ENCODE measurements around the gene XXYLT1. TPM values are rescaled to one million over a fixed set of nuclear protein-coding genes. Genes with fewer than 3 reads are reported as not detected.

XXYLT1 gene
- total RNA-seq, 4 donors from 2014 or later, result 9.7 to 30.1 (median 17.7) TPM

DNA sequence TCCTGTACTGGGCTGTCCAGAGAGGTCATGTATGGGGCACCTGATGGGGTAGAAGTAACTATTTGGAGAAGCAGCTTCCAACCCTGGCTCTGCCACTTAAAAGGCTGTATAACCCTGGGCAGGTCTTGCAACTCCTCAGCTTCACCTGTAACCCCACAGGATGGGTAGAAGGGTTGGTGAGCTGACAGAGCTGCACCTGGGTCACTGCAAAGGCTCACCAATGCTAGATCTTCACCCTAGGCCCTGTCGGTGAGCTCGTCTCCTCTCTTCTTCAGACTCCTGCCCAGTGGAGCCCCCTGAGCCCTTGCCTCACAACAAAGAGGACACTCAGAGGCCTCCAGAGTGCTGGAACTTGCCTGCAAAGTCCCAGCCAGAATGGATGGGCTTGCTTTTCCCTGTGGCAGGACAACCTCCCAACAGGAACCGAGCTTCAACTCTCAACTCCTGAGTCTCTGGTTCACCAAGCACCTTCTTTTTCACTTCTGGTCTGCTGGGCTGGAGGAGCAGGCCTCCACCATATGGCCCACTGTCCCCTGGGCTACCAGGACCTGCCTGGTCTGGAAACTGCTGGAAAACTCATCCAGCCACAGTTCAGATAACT, 45.9 kb downstream of the XXYLT1 start:
- peak in 1 of 2 donors; percentile 77 for DNase-seq (ENCODE audit: low spot score in 2 of 2)
- intact Hi-C loops (cut with DNase I; ENCODE audit: low total_unique reads), result no loop called here
- TF ChIP-seq, protein P1, sequence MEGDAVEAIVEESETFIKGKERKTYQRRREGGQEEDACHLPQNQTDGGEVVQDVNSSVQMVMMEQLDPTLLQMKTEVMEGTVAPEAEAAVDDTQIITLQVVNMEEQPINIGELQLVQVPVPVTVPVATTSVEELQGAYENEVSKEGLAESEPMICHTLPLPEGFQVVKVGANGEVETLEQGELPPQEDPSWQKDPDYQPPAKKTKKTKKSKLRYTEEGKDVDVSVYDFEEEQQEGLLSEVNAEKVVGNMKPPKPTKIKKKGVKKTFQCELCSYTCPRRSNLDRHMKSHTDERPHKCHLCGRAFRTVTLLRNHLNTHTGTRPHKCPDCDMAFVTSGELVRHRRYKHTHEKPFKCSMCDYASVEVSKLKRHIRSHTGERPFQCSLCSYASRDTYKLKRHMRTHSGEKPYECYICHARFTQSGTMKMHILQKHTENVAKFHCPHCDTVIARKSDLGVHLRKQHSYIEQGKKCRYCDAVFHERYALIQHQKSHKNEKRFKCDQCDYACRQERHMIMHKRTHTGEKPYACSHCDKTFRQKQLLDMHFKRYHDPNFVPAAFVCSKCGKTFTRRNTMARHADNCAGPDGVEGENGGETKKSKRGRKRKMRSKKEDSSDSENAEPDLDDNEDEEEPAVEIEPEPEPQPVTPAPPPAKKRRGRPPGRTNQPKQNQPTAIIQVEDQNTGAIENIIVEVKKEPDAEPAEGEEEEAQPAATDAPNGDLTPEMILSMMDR (IDR thresholded peaks at IDR 0.05), result no peak
- no peak for TF ChIP-seq POLR2A (IDR thresholded peaks at IDR 0.05)
- WGBS, 2 donors, result 98 to 100% methylated on average over 3 of the region's 3 CpGs
- no peak overlapping the region for H3K4me3 ChIP-seq (ENCODE audit: low read depth, poor library complexity, severe bottlenecking)

DNA sequence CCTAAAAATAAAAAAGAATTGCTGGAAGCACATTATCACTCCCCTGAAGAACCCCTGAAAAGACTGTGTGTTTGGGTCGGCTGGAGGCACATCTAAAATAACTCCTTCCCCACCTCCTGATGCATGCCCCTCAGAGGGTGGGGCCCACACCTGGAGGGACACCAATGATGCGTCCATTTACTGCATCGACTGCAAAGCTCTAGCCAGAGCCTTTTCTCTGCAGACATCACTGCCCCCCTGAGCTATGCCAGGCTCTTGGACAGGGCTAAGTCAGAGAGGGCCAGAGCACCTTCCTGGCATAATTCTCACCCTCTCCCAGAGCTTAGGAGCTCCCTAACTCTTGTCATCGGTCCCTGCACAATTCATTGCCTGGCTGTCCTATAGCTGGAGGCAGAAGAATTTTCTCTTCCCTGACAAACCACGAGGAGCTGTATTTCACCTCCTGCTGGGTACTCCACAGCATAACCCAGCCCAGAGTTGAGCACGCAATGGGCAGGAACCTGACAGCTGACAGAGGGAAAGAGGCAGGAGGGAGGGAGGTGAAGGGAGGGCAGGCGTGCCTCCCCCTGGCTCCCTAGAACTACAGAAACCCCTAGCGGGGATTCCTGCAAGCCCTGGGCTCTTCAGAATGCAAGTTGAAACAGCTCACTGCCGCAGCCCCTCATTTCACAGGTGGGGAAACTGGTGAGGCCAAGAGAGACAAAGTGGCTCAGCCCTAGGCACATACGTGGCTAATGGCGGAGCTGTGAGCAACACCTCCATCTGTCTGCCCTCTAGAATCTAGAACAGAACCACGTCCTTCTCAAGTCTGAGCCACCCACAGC, 46.6 kb downstream of the XXYLT1 start:
- intact Hi-C loops (cut with DNase I; ENCODE audit: low total_unique reads), result no loop called here
- DNase-seq (ENCODE audit: low spot score in 2 of 2), result peak in 1 of 2 donors; percentile 78
- no peak overlapping the region for H3K4me3 ChIP-seq (ENCODE audit: low read depth, poor library complexity, severe bottlenecking)
- WGBS, 2 donors, result 81 to 87% methylated on average over 12 of the region's 12 CpGs
- TF ChIP-seq POLR2A (IDR thresholded peaks at IDR 0.05), result no peak
- TF ChIP-seq, protein P1 (IDR thresholded peaks at IDR 0.05), result no peak

DNA sequence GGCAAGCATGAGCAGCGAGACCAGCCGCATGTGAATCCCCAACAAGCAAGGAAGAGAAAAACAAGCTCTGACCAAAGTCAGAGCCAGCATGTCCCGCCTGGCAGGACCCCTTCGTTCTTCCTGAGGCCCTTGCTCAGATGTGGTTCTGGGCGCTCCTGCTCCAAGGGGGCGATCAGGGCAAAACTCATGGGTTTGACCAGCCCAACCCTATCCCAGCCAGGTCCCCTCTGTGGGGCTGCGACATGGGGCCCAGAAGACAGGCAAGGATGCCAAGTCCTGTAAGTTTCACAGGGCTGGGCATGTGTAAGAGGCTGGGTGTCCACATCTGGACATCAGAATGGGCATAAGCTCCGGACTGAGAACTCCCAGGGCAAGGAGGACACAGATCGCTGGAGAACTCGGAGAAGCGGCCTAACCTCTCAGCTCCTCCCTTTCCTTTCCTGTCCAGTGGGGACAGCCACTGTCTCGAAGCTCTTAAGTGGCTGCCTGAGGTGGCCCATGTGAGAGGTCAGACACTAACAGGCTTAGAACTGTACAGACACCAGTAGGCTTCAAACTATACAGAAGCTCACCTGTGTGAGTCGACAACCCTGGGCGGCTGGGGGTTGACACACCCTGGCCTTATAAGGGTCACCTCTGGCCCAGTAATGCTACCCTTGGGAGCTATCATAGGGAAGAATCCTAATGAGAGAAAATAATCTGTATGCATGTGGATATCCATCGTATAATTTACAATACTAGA, 48.9 kb downstream of the XXYLT1 start:
- DNase-seq (ENCODE audit: low spot score in 2 of 2), result peak in 1 of 2 donors; percentile 76
- 76 to 90% methylated on average over 15 of the region's 15 CpGs for WGBS, 2 donors
- TF ChIP-seq, protein P1 (IDR thresholded peaks at IDR 0.05), result no peak
- no peak for TF ChIP-seq POLR2A (IDR thresholded peaks at IDR 0.05)
- H3K4me3 ChIP-seq (ENCODE audit: low read depth, poor library complexity, severe bottlenecking), result no peak overlapping the region
- intact Hi-C loops (cut with DNase I; ENCODE audit: low total_unique reads), result no loop called here

DNA sequence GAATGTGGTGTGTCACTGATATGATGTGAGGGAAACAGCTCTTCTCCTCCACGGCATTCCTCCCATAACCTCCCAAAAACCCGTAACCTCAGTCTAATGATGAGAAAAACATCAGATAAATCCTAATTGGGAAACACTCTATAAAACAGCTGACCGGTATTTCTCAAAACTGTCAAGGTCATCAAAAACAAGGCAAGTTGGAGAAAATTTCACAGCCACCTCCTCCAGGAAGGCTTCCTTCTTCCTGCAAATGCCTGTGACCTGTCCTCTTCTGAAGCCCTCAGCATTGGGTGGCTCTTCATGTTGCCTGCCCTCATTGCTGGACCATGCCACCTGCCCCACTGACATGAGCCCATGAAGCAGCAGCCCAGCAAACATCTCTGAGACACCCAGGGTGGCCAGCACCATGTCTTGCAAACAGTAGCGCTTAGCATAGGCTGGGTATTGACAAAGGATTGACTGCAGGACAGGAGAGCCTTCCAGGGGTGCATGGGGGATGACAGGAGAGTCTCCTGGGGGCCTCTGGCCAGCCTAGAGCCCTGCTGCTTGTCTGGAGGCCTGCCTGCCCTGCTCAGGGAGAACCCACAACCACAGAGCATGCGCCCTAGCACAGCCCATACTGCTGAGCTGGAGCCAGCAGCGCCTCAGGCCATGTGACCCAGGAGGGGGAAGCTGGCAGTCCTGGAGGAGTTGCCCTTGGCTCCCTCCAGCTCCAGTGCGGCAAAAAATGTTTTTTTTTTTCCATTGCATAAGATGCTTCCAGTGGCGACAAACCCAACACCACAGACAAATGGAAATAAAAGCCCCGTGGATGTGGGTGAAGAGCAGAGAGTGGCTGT, 49.7 kb downstream of the XXYLT1 start:
- 72 to 77% methylated on average over 8 to 9 of the region's 9 CpGs for WGBS, 2 donors
- peak in 1 of 2 donors; percentile 84 for DNase-seq (ENCODE audit: low spot score in 2 of 2)
- H3K4me3 ChIP-seq (ENCODE audit: low read depth, poor library complexity, severe bottlenecking), result no peak overlapping the region
- intact Hi-C loops (cut with DNase I; ENCODE audit: low total_unique reads), result no loop called here
- TF ChIP-seq POLR2A (IDR thresholded peaks at IDR 0.05), result no peak
- TF ChIP-seq, protein P1 (IDR thresholded peaks at IDR 0.05), result no peak
